Activated CD4-positive, alpha-beta T cell treated with anti-CD3 and anti-CD28 coated beads, Interleukin-2, amount 50 U/mL, for 4 hours (primary cell): ENCODE measurements around the gene ANHX.
"Not testable (repeated sequence)": the region's sequence is repeated elsewhere in the genome, so short reads cannot be mapped to it uniquely, and the experiment has no call there.

Experiments used
- DNase-seq, 2 experiments: peaks; one replicate each; pipeline ENCODE4 v3.0.0-alpha.2; 2020

ANHX gene

DNA sequence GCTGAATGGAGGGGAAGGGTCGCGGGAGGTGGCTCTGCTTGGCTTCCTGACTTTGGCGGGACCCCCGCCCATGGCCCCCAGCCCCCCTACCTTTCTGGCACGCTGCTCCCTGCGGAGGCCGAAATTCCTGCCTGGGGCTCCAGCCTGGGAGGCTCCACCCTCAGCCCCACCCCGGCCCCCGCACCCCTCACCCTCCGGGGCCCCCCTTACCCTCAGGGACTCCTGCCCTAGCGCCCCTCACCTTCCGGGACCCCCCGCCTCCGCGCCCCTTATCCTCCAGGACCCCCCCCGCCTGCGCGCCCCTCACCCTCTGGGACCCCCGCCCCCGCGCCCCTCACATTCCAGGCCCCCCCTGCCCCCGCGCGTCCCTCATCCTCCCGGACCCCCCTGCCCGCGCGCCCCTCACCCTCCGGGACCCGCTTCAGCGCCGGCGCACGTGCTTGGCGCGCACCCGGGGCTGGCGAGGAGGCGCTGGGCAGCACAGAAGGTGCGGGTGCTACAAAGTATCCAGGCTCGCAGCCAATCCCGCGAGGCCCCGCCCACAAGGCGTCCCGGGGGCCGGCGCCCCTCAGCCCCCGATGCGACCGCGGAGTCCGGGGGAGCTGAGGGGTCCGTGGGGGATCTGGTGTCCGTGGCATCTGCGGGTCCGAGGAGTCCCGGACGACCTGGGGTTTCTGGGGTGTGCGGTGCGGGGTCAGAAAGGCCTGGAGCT, at the start of gene ANHX:
Gene ANHX (minus strand): TSS at position 477 of the 712 bp plus-strand sequence. CDS start 1,521 bp downstream, outside the sequence.
- DNase-seq = no peak

DNA sequence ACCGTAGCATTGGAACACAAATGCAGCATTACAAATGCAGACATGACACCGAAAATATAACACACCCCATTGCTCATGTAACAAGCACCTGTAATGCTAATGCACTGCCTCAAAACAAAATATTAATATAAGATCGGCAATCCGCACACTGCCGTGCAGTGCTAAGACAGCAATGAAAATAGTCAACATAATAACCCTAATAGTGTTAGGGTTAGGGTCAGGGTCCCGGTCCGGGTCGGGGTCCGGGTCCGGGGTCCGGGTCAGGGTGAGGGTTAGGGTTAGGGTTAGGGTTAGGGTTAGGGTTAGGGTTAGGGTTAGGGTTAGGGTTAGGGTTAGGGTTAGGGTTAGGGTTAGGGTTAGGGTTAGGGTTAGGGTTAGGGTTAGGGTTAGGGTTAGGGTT, 29.0 kb upstream of the ANHX start:
- DNase-seq = not testable (repeated sequence)

DNA sequence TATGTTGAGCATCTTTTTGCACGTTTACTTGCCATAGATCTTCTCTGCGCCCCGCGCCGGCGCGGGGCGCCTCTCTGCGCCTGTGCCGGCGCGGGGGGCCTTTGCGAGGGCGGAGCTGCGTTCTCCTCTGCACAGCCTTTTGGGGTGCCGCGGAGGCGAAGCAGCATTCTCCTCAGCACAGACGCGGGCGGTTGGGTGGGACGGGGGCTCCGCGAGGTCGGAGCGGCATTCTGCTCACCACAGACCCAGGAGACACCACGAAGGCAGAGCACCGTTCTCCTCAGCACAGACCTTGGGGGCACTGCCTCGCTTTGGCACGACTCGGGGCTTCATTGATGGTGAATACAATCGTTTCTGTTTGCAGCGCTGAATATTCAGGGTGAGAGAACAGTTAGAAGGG, 28.5 kb upstream of the ANHX start:
- DNase-seq = no peak

DNA sequence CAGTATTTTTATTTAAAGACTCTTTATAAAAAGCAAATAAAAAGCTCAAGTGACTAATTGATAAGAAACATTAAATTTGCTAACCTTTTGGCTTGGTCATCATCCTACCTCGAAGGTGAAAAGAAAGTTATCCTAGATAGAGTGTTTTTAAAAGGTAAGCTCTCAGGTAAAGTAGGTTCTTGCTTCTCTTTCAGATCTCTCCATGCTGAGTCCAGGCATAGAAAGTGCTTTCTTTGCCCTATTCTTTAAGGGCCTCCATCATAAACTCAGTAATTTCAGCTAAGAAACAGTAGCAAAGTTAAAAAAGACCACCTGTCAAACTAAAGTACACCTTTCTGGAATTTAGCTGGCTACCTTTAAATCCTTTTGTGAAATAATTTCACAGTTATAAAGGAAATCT, 20.6 kb upstream of the ANHX start:
- no peak for DNase-seq

DNA sequence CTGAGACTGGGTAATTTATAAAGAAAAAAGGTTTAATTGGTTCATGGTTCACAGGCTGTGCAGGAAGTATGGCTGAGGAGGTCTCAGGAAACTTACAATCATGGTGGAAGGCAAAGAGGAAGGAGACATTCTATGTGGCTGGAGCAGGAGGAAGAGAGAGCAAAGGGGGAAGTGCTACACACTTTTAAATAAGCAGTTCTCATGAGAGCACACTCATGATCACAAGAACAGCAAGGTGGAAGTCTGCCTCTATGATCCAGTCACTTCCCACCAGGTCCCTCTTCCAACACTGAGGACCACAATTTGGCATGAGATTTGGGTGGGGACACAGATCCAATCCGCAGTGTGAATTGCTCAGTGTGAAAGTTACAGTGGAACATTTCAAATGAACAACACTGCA, 20.2 kb upstream of the ANHX start:
- DNase-seq = not testable (repeated sequence)

DNA sequence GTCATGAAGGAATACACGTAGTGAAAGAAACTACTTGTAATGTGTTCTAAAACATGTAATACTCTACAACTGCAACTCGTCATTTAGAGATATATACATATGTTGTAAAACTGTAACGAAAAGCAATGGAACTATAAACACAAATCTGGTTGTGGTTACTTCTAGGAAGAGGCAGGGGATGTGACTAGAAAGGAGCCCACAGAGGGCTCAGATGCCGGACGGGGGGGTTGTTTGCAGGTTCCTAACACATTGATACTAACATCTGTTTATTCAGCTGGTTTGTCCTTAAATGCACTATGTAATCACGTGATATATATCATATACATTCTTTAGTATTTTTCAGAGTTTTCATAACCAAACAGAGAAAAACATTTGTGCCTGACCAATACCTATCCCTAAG, 16.1 kb upstream of the ANHX start:
- DNase-seq = no peak

DNA sequence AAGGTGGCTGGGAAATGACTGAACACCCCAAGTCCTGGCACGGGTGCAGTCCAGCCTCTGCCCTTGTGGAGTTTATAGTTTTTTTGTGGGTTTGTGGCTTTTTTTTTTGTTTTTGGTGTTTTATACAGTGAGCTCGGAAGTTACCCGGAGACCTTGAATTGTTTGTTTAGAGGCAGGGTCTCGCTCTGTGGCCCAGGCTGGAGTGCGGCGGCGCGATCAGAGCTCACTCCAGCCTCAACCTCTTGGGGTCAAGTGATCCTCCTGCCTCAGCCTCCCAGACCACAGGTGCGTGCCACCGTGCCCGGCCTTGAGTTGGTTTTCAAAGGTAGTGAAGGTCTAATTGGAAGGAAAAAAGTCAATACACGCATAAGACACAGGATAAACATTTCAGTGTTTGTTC, 879 bp upstream of the ANHX start:
- no peak for DNase-seq

DNA sequence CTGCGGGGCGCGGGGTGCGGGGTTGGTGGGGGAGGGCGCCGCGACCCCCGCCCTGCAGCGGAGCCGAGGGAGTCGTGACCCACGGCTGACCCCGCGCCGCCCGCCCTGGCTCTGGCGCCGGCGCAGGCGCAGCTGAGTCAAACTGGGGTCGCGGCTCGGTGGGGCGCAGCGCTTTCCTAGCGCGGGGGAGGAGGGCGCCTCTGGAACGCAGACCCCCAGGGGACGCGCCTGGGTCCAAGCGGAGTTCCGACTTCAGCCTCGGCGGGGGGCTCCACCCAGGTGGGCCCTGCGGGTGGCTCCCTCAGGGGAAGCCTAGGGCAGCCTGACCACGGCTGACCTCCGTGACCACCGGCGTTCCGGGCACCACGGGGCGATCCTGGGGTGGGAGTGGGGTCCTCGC, 467 bp upstream of the ANHX start:
- no peak for DNase-seq

DNA sequence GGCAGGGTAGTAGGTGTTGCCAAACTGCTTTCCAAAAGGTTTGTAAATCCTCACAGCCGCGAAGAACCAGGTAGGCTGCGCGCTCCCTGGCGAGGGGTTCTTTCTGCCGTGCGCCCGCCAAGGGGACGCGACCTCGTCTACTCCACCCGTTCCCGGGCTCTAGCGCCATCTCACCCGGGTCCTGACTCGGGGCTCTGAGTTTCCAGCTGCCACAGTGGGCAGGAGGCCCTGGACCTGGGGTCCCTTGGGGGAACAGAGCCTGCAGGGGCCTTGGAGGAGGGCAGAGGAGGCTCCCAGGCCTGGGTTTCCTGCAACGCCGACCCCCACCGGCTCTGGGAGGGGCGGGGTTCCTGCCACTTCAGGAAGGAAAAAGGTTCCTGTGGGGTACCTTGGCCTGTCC, 706 bp downstream of the ANHX start:
- no peak for DNase-seq

DNA sequence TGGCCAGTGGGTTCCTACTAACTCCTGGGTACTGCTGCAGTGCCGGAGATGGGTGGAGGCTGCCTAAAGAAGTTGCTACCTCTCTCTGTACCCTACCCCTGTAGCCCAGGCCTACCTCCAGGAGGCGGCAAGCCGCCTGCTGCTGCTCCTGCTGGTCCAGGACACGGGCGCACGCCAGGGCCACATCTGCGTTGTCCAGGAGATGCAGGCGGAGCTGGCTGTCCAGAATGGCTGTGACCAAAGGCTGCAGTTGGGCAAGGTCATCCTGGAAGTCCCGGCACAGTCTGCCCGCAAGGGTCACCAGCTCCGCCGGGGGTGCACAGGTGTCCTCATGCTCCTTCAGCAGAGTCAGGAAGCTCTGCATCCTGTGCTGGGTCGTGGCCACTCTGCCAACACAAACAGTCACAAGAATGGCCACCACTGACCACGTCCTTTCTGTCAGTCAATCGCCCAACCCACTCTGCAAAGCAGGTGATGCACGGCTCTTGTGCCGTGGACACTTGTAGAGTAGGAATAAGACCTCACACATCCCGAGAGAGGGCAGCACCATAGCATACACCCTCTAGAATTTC, 1.6 kb downstream of the ANHX start:
- no peak for DNase-seq

DNA sequence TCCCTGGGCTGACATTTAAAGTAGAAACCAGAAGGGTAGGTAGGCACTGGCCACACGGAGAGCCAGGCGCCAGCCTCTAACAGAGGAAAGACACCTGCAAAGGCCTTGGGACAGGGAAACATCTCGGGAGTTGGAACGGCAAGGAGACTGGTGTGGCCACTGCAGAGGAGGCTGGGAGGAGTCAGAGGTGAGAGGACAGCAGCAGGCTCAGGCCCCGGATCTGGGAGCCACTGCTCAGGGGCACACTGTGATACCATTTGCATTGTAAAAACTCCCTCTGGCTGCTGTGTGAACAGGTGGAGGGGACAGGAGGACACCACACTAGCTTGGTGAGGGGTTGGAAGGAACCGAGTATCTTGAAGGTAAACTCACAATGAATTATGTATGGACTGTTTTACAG, 2.7 kb downstream of the ANHX start:
- no peak for DNase-seq

DNA sequence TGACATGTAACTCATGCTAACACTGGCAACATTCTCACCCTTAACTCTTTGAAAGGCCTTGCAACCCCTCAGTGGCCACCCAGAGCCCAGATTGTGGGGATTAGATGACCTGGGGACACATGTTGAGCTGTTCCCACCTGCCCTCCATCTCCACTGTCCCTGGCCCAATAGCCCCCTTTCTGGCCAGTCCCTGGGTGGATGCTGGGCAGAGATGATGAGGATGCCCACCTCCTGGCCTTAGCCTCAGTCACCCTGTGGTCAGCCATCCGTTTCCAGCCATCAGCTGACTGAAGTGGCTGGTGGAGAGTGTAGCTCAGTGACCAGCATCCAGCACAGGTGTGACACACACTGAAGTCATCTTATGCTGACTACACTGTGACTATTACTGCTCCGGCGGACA, 4.7 kb downstream of the ANHX start:
- no peak for DNase-seq

DNA sequence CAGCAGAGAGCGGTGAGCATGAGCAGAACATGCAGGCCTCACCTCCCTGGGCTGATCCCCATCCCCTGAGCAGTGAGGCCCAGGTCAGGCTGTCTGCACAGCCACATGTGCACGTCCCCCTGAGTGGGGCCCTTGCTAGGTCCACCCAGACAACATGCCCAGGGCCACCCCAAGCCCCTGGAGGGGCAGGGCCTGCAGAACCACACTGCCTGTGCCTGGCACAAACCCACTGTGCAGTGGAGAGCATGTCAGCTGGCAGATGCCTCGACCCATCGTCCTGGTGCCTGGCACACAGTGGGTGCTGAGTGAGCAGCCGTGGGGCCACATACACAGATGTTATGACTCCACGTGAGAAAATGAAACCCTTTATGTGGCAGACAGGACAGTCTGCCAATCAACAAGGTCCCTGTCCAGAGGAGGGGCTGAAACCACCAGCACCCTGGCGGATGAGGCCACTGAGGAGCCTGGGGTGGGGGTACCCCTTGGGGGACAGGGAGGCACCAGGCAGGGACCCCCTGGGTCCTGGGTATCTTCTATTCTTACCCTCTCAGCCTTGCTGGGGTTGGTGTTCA, 8.3 kb downstream of the ANHX start:
- no peak for DNase-seq

DNA sequence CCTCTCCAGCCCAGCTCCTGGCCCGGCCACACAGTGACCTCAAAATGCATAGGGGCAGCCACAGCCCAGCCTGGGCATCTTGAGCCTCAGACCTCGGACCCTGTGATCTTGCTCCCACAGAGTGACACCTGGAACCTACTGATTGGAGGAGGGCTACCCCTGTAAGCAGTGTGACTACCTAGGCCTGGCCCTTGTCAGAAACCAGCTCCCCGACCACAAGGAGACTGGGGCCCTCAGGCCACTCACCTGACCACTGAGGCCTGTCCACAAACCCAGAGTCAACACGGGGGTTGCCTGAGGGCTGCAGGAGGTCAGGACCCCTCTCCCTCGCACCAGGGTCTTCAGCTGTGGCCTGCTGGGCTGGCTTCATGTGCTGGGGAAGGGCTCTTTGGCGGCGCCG, 9.0 kb downstream of the ANHX start:
- DNase-seq = no peak

DNA sequence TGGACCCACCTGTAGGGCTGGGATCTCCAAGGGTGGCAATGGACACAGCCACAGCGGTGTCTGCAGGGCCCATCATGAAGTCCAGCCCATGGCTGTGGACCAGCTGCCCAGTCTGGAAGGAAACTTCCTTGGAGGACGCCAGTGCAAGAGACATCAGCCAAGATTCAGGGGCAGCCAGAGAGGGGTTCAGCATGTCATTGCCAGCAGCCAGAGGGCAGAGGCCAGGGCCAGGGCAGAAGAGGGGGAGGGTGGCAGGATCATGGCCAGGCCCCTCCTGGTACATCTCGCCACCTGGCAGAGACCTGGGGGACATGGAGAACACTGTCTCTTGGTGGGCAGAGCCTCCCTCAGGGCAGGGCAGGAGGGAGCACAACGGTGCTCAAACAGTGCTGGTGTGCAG, 10.2 kb downstream of the ANHX start:
- DNase-seq = no peak

DNA sequence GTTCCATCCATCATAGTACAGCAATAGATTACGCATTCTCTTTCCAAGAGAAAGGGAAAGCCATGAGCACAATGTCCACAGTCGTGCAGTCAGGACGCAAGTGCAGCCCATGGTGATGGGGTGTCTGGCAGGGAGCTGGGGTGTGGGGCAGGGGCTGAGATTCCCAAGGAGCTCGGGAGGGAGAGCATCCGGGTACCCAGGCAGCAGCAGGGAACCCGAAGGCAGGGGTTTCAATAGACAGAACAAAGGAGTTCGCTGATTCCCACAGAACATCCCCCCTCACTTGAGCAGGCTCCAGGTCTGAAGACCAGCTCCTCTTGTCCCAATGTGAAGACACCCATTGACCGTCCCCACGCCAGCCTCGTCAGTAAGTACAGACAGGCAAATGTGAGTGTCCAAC, 13.5 kb downstream of the ANHX start:
- no peak for DNase-seq

DNA sequence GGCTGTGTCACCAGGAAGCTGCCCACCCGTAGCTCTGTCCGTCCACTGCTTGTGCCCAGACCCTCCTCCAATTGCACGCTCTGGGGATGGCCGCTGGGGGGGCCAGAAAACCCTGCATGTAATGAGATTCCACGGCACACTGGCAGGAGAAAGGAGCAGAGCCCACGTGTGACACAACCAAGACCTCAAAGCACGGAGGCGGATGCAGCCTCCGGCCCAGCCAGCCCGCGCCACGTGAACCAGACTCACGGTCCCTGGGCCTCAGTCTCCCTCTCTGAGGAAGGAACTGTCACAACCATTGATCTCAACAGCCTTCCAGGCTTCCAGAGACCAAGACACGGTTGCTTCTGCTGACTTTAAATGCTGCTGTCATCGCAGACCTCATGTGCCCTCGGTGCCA, 14.4 kb downstream of the ANHX start:
- DNase-seq = no peak

DNA sequence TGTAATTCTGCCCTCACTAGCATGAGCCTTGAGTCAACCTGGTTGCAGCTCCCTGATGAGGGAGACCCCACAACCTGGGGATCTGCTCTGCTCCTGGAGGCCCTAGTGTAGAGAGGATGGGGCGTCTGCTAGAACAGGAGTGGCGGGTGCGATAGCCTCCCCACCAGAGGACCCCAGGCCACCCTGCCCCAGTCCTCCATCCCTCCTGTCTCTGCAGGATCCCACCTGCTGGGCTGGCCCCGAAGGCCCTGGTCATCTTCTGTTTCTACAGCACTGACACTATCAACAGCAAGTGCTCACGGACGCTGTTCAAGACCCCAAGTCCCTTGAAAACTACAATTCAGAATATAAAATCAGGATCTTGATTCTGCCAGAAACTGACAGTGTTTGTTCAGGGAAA, 15.2 kb downstream of the ANHX start:
- no peak for DNase-seq

DNA sequence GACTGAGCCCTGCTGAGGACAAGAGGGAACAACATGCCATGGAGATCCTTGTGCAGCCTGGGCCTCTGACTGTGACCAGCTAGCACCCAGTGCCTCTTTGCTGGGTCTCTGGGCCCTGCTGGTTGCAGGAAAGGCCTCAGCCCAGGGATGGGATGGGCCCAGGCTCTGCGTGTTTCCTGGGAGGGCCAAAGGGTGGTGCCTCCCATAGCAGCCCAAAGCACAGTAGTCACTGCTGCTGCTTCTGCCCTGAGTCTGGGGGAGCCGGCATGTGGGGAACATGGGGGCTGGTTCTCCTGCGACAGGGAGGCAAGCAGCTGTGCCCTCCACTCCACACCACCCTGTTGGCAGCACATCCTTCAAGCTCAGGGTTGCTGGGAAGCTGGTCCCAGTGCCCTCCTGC, 18.5 kb downstream of the ANHX start:
- DNase-seq = no peak

DNA sequence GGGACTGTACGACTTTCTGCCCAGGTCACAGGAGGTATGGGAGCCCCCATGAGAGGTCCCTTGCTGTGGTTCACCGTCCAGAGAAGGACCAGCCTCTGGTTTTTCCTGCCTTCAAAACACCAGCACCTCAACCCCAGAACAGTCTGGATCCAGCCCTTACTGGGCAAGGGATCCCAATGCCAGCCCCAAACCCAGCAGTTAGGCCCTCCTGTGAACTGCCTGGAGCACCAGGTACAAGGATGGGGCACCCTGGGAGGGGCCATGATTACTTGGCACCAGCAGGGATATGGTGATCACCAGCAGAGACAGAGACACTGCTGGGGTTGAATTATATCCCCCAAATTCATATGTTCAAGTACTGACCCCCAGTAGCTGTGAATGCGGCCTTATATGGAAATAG, 20.0 kb downstream of the ANHX start:
- DNase-seq = no peak

DNA sequence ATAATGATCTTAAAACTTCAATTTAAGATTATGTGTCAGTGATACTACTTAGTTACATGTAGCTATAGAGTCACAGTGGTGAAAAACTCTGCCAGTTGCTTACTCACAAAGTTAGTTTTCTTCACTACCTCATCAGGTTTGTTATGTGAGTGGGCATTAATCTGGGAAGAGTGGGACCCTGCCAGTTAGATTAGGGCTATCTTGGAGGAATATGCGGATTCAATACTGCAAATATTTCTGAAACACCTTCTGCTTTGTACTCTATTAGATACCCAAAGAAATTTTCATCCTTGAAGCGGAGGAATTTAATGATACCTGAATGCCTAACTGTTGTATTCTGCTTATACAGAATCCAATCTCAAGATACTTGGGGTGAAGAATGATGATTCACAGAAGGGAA, 29.3 kb downstream of the ANHX start:
- DNase-seq = no peak

DNA sequence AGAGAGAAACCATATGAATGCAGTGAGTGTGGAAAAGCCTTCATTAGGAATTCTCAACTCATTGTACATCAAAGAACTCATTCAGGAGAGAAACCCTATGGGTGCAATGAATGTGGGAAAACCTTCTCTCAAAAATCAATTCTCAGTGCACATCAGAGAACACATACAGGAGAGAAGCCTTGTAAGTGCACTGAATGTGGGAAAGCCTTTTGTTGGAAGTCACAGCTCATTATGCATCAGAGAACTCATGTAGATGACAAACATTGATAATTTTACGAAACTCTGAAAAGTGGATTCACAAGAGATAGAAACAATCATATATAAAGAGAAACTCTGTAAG, 31.4 kb downstream of the ANHX start:
- no peak for DNase-seq

DNA sequence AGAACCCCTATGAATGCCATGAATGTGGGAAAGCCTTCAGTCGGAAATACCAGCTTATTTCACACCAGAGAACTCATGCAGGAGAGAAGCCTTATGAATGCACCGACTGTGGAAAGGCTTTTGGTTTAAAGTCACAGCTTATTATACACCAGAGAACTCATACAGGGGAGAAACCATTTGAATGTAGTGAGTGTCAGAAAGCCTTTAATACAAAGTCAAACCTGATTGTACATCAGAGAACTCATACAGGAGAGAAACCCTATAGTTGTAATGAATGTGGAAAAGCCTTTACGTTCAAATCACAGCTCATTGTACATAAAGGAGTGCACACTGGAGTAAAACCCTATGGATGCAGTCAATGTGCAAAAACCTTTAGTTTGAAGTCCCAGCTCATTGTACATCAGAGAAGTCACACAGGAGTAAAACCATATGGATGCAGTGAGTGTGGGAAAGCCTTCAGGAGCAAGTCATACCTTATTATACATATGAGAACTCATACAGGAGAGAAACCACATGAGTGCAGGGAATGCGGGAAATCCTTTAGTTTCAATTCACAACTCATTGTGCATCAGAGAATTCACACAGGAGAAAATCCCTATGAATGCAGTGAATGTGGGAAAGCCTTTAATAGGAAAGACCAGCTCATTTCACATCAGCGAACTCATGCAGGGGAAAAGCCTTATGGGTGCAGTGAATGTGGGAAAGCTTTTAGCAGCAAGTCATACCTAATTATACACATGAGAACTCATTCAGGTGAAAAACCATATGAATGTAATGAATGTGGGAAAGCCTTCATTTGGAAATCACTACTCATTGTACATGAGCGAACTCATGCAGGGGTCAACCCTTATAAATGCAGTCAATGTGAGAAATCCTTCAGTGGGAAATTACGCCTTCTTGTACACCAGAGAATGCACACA, 32.1 kb downstream of the ANHX start:
- DNase-seq = no peak
